ENCODE measurements around the gene MAP3K13.
"Not testable (repeated sequence)": the region's sequence is repeated elsewhere in the genome, so short reads cannot be mapped to it uniquely, and the experiment has no call there.

The MAP3K13 gene

GRCh38 chr3:185400866-185401265 lies 37.9 kb downstream of the MAP3K13 start:
- no peak for DNase-seq

- DNase-seq, result no peak
Observed at GRCh38 chr3:185401319-185401955, 38.5 kb downstream of the MAP3K13 start.

- DNase-seq, result peak; percentile 61
Observed at GRCh38 chr3:185402561-185402960, 39.6 kb downstream of the MAP3K13 start.

GRCh38 chr3:185403002-185403401 lies 40.1 kb downstream of the MAP3K13 start:
- DNase-seq, result no peak

DNA sequence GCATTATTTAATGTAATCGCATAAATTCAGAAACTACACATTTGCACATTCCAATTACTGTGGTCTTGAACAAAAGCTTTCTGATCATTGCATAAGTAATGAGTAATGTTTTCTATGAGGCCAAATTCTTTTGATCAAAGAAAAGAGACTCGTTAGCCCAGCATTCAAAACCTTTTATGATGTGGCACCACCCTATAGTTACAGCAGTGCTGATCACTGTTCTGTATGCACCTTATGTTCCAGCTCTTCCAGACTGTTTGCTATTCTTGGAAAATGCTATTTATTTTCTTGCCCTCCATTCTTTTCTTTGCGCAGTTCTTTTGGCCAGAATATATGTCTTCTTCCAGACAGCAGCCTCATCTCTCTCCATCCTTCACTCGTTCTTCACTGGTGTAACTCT lies 42.3 kb downstream of the MAP3K13 start:
- DNase-seq, result no peak

- DNase-seq, result no peak
Observed at GRCh38 chr3:185405664-185406063, 42.7 kb downstream of the MAP3K13 start.

DNA sequence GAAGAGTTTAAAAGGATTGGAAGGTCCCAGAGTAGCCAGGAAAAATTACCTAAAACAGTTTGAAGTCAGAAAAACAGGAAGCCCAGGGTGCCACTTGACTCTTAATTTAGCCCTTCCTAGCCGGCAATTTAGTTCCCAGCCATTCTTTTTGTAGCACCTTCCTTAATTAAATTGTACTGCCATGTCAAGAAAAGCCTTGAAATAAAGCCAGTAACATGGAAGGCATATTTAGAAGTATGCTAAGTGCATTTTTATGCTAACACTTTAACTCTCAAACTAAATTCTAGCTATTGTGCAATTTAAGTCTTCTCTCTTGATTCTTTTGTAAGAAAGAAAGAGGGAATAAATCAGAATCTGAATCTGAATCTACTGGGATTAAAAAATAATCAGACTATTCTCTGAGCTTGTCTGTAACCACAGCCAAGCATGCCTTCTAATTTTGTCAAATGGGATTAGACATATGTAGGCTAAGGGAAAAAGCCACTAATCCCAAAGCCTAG lies 43.2 kb downstream of the MAP3K13 start:
- no peak for DNase-seq

GRCh38 chr3:185409957-185410356 lies 47.0 kb downstream of the MAP3K13 start:
- no peak for DNase-seq

- DNase-seq, result no peak
Observed at GRCh38 chr3:185411133-185411532, 48.2 kb downstream of the MAP3K13 start.

DNA sequence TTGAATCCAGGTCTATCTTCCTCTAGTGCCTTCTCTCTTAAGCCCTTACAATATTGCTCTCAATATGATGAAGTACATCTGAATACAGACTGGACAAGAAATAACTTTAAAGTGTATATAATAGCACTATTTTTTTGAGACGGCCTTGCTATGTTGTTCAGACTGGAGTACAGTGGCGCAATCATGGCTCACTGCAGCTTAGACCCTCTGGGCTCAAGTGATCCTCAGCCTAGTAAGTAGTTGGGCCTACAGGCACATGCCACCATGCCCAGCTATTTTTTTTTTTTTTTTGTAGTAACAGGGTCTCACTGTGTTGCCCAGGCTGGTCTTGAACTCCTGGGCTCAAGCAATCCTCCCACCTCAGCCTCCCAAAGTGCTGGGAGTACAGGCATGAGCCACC lies 53.6 kb downstream of the MAP3K13 start:
- DNase-seq, result no peak

DNA sequence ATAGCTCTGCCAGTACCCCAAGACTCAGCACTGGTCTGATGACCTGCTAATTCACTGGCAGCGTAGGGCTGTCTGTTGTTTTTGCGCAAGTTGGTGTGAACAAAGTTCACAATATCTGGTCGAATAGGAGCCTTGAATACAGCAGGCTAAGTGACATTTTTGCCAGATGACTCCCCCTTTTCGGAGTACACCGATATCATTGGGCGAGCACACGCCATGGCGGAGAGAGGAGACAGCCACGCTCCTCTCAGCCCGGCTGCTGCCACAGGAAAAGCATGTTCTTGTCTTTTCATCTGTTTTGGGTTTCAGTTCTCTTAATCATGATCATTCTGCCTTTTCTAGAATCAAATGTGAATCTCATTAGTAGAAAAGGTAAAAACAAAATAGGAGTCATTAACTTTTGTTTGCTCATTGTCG lies 55.6 kb downstream of the MAP3K13 start:
- not testable (repeated sequence) for DNase-seq

- DNase-seq, result peak; percentile 74
Observed at GRCh38 chr3:185420762-185421161, 57.8 kb downstream of the MAP3K13 start.

DNA sequence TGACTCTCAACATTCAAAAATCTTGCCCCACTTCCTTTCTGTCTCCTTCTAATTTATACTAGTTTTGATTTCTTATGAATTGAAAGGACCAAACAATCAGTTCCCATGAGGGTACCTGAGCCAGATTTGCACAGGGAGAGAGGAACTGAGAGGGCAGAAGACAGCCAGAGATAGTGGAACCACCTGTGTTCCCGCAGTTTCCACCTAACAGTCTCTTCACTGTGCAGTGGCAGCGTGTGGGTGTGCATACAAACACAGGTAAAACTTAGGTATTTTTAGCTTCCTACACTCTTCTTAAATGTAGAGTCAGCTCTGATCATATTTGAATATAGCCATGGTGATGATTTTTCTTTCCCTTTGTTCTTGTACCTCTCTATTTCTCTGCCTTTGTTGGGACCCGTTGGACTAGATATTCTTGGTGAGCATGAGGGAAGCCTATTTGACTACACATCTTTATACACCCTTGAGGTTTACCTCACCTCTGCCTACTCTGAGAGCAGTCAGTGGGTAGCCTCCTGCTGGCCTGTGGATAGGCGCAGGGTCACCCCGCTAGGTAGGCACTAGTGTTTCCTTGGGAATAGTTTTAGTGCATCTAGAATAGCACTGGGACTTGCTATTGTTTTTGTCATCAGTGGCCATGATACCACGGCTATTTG lies 58.8 kb downstream of the MAP3K13 start:
- no peak for DNase-seq

GRCh38 chr3:185422677-185423076 lies 59.7 kb downstream of the MAP3K13 start:
- DNase-seq, result peak; percentile 39

GRCh38 chr3:185423178-185423577 lies 60.2 kb downstream of the MAP3K13 start:
- DNase-seq, result peak; percentile 28

DNA sequence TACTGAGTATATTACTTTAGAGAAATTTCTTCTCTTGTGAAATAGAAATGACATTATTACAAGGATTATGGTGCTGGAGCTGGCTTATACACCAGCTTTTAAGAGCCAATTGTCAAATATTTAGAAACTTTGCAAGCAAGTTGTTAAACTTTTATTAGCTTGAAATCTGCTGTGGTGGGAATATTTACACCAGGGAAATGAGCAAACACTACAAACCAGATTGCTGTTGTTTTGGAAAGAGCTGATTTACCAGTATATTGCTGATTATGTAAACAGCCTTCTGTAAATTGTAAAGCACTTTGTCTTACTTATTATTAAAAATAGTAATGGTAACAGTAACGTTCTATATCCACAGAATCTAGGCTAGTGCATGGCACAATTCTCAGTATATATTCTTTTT lies 61.5 kb downstream of the MAP3K13 start:
- DNase-seq, result no peak

- no peak for DNase-seq
Observed at GRCh38 chr3:185430375-185430774, 67.4 kb downstream of the MAP3K13 start.

- DNase-seq, result peak; percentile 16
Observed at GRCh38 chr3:185439745-185440466, 77.0 kb downstream of the MAP3K13 start.

- DNase-seq, result no peak
Observed at GRCh38 chr3:185442031-185442430, 79.1 kb downstream of the MAP3K13 start.

DNA sequence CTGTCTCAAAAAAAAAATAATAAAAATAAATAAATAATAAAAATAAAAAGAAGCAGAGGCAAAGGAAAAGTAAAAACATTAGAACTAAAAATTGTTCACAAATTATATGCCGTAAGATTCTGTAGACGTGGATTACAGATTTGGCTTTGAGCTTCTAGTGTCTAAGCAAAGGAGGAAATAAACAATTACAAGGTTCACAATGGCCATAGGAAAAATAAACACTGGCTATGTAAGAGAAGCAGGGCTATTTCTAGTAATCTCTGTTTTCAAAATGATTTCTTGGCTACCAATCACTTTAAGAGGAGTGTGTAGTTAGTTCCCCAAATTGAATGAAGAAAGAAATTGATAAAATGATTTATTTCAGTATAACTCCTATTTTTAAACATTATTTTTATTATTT lies 81.4 kb downstream of the MAP3K13 start:
- no peak for DNase-seq

- no peak for DNase-seq
Observed at GRCh38 chr3:185448107-185448506, 85.2 kb downstream of the MAP3K13 start.

GRCh38 chr3:185451432-185451831 lies 88.5 kb downstream of the MAP3K13 start:
- not testable (repeated sequence) for DNase-seq

DNA sequence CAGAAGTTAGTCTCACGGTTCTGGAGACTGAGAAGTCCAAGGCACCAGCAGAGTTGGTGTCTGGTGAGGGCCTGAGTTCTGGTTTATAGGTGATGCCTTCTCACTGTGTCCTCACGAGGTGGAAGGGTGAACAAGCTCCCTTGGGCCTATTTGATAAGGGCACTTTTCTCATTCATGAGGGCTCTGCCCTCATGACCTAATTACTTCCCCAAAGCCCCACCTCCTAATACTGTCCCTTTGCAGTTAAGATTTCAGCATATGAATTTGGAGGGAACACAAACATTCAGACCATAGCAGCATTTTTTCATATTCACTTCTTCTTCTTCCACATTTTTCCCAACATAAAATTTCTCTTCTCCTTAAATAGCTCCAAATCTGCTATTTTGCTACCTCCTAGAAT lies 94.4 kb downstream of the MAP3K13 start:
- no peak for DNase-seq

GRCh38 chr3:185460309-185460708 lies 97.4 kb downstream of the MAP3K13 start:
- DNase-seq, result no peak
